ENCODE data around the gene MACROD2.

Gene MACROD2

GRCh38 chr20:15913391-15914025 lies 1918.2 kb downstream of the MACROD2 start (continued):
- no peak for TF ChIP-seq CTCF (tag by site-specific recombination; IDR thresholded peaks at IDR 0.05)
- TF ChIP-seq ZNF114 (tag by site-specific recombination; IDR thresholded peaks at IDR 0.05) = no peak
- TF ChIP-seq KLF10 (tag by site-specific recombination; IDR thresholded peaks at IDR 0.05) = no peak
- no peak for TF ChIP-seq ZNF660 (tag by site-specific recombination; IDR thresholded peaks at IDR 0.05)
- no peak for TF ChIP-seq ZNF843 (tag by site-specific recombination; IDR thresholded peaks at IDR 0.05)
- no peak for TF ChIP-seq ZNF433 (tag by site-specific recombination; IDR thresholded peaks at IDR 0.05; ENCODE audit: low read depth)

DNA sequence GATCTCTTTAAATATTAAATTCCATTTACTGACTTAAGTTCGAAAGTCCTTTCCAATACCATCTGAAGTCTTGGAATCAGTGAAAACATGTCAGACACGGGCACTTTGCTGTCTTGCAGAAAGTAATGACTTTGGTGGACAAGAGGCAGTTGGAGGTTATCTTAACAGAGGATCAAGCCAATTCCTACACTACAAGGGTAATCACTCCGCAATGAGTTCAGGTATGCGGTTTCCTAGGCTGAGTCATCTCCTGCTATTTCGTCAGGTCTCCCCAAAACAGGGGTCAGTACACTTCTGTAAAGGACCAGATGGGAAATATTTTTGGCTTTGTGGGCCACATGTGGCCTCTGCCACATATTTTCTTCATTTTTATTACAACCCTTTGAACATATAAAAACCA lies 1921.3 kb downstream of the MACROD2 start:
- POLR2A ChIA-PET = no interaction called here
- Histone ChIP-seq H3K9me3 (ENCODE audit: control insufficient read depth, insufficient read depth, low read depth, low read length) (no peaks in the 10 kb centered on the region), H3K36me3 (ENCODE audit: control insufficient read depth in 2 of 2, insufficient read depth in 1 of 2, low read length in 2 of 2) (no peaks in the 10 kb centered on the region), H3K4me3 (ENCODE audit: low read depth, low read length) (no peak overlapping the region), H3K27ac (ENCODE audit: extremely low read depth, low read depth, low read length) (no peak overlapping the region), H3K4me1 (ENCODE audit: control insufficient read depth, insufficient read depth, low read length) (no peaks in the 10 kb centered on the region)
- CTCF ChIA-PET = interaction anchor here (0.7 kb wide), 1 partner anchor 425 kb away, joined by 3 read pairs; no protein-coding TSS in a partner anchor
- no peak for TF ChIP-seq ZNF560 (tag by site-specific recombination; IDR thresholded peaks at IDR 0.05; ENCODE audit: borderline replicate concordance)
- TF ChIP-seq ZNF248 (tag by site-specific recombination; IDR thresholded peaks at IDR 0.05) = no peak
- TF ChIP-seq ZXDB (tag by site-specific recombination; IDR thresholded peaks at IDR 0.05) = no peak
- TF ChIP-seq OSR2 (tag by site-specific recombination; IDR thresholded peaks at IDR 0.05) = no peak

DNA sequence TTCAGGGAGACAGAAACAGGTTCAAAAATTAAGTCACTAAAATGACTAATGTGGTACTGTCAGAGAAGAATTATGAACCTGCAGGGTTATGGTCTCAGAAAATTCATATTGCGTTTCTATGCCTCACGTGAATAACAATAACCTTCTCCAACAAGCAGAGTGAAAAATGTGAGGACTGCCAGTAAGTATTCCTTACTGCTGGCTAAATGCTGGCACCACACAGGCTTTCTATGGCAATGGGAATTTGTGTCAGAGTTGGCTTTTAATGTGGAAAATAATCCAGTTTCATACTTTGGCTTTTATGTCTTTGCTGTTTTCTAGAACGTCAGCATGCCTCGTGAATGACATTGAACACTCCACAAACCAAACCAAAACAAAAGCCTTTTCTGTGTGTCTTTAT lies 1922.0 kb downstream of the MACROD2 start:
- TF ChIP-seq ZNF510 (tag by site-specific recombination; IDR thresholded peaks at IDR 0.05; ENCODE audit: insufficient replicate concordance) (no peak), YY2 (tag by site-specific recombination; IDR thresholded peaks at IDR 0.05) (no peak), ZNF121 (tag by site-specific recombination; IDR thresholded peaks at IDR 0.05) (no peak), ZBTB8A (tag by site-specific recombination; IDR thresholded peaks at IDR 0.05) (no peak), ZNF302 (tag by site-specific recombination; IDR thresholded peaks at IDR 0.05; ENCODE audit: low read depth) (no peak), ZNF324 (tag by site-specific recombination; IDR thresholded peaks at IDR 0.05) (no peak), ZFP37 (tag by site-specific recombination; IDR thresholded peaks at IDR 0.05) (no peak)
- POLR2A ChIA-PET = no interaction called here
- Histone ChIP-seq H3K36me3 (ENCODE audit: control insufficient read depth in 2 of 2, insufficient read depth in 1 of 2, low read length in 2 of 2) (no peaks in the 10 kb centered on the region), H3K9me3 (ENCODE audit: control insufficient read depth, insufficient read depth, low read depth, low read length) (no peaks in the 10 kb centered on the region), H3K4me1 (ENCODE audit: control insufficient read depth, insufficient read depth, low read length) (no peaks in the 10 kb centered on the region), H3K27ac (ENCODE audit: extremely low read depth, low read depth, low read length) (no peak overlapping the region), H3K4me3 (ENCODE audit: low read depth, low read length) (no peak overlapping the region)
- CTCF ChIA-PET = interaction anchor here (0.7 kb wide), 1 partner anchor 426 kb away, joined by 3 read pairs; no protein-coding TSS in a partner anchor

GRCh38 chr20:15918631-15919030 lies 1923.3 kb downstream of the MACROD2 start:
- ChIA-PET POLR2A (no interaction called here), CTCF (no interaction called here)
- TF ChIP-seq TSHZ1 (tag by site-specific recombination; IDR thresholded peaks at IDR 0.05; ENCODE audit: borderline replicate concordance) = no peak
- TF ChIP-seq, protein P1, sequence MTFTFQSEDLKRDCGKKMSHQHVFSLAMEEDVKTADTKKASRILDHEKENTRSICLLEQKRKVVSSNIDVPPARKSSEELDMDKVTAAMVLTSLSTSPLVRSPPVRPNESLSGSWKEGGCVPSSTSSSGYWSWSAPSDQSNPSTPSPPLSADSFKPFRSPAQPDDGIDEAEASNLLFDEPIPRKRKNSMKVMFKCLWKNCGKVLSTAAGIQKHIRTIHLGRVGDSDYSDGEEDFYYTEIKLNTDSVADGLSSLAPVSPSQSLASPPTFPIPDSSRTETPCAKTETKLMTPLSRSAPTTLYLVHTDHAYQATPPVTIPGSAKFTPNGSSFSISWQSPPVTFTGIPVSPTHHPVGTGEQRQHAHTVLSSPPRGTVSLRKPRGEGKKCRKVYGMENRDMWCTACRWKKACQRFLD (tag by site-specific recombination; IDR thresholded peaks at IDR 0.05) = no peak
- no peak for TF ChIP-seq ZBTB49 (tag by site-specific recombination; IDR thresholded peaks at IDR 0.05; ENCODE audit: low read depth)
- no peak for TF ChIP-seq ZNF701 (tag by site-specific recombination; IDR thresholded peaks at IDR 0.05)
- TF ChIP-seq KLF10 (tag by site-specific recombination; IDR thresholded peaks at IDR 0.05) = no peak
- no peak for TF ChIP-seq ZFP69B (tag by site-specific recombination; IDR thresholded peaks at IDR 0.05)
- H3K4me3 ChIP-seq (ENCODE audit: low read depth, low read length) = no peak overlapping the region
- no peaks in the 10 kb centered on the region for H3K9me3 ChIP-seq (ENCODE audit: control insufficient read depth, insufficient read depth, low read depth, low read length)
- H3K4me1 ChIP-seq (ENCODE audit: control insufficient read depth, insufficient read depth, low read length) = no peaks in the 10 kb centered on the region
- H3K36me3 ChIP-seq (ENCODE audit: control insufficient read depth in 2 of 2, insufficient read depth in 1 of 2, low read length in 2 of 2) = no peaks in the 10 kb centered on the region
- no peak overlapping the region for H3K27ac ChIP-seq (ENCODE audit: extremely low read depth, low read depth, low read length)
